HG03378 (cell line): ENCODE data around the gene SYMPK.

Source experiments
- ATAC-seq: cut with Tn5 transposase; IDR thresholded peaks from one replicate; pipeline ENCODE4 v1.9.1; 2021; ENCODE audit warnings: mild to moderate bottlenecking, moderate library complexity; ENCODE audit not compliant: unreplicated experiment

Gene SYMPK

GRCh38 chr19:45886427-45887199 lies 23.7 kb upstream of the SYMPK start:
- peak; percentile 39 for ATAC-seq

DNA sequence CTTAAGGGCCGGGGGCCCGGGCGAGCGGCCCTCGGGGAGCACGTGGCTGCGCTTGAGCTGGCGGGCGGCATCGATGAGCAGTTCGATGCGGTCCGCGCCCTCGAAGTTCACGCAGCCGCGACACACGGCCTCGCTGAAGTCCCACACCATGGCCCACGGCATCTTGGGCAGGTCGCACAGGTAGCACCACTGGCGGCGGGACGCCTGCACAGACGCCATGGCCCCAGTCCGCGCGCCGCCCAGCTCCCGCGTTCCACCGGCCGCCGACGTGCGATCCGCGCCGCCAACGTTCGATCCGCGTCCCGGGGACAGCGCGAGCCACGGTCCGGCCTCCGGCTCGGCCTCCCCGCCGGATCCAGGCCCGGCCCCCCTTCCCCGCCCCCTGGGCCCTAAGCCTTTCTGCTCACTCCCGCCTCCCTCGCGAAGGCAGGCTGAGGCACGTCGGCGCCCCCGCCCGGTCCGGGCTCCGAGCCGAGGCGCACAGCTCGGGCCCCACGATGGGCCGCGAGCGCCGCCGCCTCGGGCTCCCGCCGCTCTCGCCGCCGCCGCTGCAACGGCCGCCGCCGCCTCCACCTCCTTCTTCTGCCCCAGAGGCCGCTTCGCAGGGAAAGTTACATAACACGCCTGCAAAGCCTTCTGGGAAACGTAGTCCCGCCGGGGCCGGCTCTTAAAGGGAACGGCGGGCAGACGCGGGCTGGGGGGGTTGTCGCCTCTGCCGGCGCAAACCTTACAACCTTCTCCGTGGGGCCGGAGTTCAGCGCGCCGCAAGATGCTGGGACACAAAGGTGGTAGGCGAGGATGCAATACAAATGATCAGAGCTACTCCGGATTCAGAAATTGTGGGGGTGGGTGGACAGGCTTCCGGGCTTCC lies 22.8 kb upstream of the SYMPK start, which contains the start of gene IRF2BP1:
IRF2BP1 (minus strand) TSS at position 586 of the 871 bp plus-strand sequence; CDS start at position 219, 367 bp downstream.
- peak; percentile 34 for ATAC-seq

DNA sequence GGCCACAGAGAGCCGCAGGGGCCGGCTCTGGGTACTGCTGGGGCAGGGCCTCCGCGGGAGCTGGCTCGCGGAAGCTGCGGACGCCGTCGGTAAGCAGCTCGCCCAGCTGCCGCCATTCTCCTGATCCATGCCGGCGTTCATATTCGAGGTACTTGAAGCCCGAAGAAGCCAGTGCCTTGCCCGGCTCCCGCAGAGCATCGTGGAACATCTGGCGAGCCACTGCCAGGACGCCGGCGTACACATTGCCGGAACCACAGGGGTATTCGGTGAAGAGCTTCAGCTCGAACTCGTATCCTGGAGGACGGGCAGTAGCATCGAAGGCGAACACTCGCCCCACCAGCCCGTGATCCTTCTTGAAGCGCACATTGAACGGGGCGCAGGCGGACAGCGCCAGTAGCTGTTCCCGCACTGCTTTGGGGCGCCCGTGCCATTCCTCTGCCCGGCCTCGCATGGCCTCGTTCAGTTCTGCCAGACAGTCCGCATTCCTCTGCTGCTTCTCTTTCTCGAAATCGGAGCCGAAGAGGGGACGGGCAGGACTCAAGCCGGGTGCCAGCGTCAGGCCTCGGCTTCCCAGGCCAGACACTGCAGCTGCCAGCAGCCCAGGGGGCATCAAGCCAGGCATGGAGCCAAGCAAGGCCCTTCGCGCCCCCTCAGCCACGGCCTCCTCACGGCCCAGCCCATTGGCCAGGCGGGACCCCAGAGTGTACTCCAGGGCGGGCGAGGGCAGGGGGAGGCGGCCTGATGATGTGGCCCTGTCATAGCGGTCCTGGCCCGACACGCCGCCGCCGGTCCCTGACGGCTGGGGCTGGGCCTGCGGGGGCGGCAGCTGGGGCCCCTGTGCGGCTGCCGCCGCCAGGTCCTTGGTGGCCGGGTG lies 22.0 kb upstream of the SYMPK start:
- ATAC-seq = no peak

DNA sequence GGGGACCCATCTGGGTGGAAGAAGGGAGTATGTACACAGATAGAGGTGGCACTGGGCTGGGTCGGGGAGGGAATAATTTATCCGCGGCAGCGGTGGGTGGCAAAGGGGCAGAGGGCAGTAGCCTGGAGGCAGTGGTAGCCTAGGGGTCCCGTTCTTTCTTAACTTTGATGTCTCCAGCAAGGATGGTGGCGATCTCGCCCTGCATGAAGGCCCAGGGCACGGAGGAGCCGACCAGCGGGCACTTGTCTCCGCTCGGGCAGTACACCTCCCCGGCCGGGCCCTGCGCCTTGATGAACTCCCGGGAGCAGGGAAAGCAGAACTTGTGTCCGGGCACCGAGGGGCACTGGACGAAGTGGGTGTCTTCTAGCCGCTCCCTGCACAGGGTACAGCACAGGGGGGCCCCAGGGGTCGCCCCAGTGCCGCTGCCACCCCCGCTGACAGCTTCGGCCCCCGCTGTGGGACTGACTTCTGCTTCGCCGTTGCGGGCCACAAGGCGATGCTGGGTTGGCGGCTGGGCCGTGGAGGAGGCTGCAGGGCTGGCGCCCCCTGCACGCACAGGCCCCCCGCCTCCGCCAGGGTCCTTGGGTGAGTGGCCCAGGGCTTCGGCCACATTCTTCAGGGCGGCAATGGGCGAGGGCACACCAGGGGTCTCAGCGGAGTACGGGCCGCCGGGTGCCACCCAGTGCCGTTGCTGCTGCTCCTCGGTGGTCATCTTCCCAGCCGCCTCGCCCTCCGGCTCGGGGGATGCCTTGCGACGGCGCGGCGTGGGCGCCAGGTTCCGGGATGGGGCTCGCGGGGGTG lies 21.1 kb upstream of the SYMPK start:
- ATAC-seq = no peak

DNA sequence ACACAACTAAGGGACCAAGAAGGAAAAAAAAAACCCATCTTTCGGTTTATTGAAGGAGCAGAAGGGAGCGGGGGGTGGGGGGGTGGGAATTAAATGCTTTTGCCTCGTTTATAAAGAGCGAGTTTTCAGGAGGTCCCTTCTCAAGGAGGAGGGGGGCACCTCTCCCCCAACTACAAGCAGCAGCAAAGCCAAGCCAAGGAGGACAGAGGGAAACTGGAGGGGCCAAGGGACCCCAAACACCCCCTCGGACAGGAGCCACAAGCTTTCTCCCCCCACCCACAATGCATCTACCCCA lies 20.6 kb upstream of the SYMPK start:
- ATAC-seq = no peak

GRCh38 chr19:45882652-45883585 lies 20.0 kb upstream of the SYMPK start:
- no peak for ATAC-seq

GRCh38 chr19:45881909-45882528 lies 19.1 kb upstream of the SYMPK start:
- ATAC-seq = no peak

DNA sequence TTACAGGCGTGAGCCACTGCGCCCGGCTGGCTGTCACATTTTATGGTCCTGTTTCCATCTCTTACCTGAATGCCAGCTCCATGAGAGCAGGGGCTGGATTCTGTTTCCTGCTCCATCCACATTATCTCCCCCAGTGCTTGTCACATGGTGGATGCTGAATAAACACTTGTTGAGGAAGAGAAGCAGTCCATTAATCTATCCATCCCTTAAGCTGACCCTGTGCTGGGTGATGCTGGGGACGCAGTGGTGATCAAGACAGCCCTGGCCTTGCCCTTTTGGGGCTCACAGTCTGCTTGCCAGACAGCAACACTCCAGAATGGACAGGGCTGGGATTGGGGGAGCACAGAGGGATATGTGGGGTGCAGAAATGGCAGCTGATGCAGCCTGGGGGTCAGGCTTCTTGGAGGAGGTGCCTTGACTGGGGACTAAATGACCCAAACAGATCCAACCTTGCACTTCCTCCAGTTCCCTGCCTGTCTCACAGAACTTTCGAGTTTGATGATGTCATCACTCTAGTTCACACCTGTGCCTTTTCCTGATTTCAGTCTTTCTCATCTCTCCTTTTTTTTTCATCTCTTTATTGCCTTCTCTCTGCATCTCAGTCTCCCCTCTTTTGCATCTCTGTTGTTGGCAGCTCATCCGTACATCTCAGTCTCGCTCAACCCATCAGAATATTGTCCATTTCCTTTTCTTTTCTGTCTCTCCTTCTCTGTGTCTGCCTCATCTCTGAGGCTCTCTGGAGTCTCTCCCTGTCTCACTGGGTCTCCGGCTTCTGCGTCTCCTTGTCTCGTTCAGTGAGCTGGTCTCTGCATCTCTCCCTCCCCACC lies 18.3 kb upstream of the SYMPK start:
- no peak for ATAC-seq

DNA sequence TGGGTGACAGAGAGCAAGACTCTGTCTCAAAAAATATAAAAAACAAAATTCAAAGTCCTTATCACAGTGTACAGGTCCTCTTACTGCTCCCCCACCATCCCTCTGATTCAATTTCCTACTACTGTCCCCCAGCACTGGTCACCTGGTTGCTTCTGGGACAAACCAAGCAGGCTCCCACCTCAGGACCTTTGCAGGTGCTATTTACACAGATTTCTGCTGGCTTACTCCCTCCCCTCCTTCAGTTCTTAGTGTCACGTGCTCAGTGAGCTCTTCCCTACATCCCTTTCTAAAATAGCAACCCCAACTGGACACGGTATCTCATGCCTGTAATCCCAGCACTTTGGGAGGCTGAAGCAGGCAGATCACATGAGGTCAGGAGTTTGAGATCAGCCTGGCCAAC lies 17.0 kb upstream of the SYMPK start:
- no peak for ATAC-seq

GRCh38 chr19:45879055-45879454 lies 16.1 kb upstream of the SYMPK start:
- ATAC-seq = no peak

GRCh38 chr19:45878043-45878794 lies 15.3 kb upstream of the SYMPK start:
- no peak for ATAC-seq

DNA sequence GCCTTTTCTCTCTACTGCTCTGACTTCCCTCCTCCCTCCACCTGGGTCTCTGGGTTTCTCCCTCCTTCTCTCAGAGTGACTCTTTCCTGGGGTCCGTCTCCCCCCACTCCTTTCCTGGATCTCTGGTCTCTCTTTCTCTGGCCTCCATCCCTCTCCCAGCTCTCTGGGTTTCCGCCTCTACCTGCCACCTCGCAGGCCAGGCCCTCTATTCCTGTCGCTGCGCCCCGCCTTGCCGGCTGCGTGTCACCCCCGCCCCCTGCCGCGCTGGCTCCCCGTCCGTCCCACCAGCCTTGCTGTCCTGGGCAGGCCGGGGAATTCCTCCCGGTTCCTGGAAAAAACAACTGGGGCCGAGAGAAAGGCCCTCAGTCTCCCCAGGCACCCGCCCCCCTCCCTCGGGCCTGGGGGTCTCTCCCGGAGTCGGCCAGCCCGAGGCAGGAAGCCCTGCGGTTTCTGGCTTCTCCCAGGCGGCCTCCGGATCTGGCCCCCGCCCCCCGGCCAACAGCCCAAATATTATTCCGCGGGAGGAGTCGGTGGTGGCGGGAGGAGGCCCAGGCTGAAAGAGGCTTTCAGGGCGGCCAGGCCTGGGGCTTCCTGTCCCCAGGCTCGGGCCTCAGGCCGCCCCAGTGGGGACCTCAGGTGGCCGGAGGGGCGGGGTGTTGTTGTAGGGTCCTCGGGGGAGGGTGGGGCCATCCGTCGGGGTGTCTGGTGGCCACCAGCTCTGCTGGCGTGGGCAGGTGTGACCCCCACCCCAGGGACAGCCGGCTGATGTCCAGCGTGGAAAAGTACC lies 13.7 kb upstream of the SYMPK start:
- no peak for ATAC-seq

DNA sequence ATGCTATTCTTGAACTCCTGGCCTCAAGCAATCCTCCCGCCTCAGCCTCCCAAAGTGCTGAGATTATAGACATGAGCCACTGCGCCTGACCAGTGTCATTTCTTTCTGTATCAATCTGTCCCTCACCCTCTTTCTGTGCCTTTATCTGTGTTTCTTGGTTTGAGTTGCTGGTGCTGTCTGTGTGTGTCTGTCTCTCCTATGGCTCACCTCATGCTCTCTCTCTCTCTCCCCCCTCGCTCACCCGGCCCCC lies 13.1 kb upstream of the SYMPK start:
- ATAC-seq = no peak

DNA sequence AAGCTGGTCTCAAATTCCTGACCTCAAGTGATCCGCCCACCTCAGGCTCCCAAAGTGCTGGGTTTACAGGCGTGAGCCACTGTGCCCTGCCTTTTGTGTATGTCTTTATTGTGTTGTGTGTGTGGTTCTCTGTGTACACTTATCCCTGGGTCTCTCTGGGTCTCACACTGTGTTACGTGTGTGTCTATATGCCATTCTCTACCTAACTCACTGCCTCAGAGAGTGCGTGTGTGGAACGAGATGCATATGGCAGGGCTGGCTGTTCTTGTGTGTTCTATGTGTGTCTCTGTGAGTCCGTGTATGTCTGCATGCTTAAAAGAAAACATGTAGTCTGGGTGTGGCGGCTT lies 11.6 kb upstream of the SYMPK start:
- no peak for ATAC-seq

DNA sequence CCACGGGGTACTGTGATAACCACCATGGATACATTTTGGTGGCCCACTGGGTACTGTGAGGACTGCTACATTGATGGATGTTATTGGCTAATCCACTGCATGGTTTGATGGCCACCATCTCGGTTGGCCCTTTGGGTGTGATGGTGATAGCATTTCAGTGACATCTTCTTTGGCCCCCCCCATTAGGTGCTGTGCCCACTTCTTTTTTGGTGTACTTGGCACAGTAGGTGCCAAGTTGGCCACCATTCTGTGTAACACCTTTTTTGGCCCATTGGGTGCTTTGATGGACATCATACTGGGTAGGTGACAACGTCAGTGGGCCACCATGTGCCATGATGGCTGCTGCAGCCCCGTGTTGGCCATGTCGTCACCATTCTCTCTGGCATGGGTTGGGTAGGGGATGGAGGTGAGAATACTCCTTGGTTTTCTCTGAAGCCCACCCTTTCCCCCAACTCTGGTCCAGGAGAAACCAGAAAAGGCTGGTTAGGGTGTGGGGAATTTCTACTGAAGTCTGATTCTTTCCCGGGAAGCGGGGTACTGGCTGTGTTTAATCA lies 10.3 kb upstream of the SYMPK start:
- no peak for ATAC-seq

- ATAC-seq = no peak
Measured at GRCh38 chr19:45872095-45872919, 9.4 kb upstream of the SYMPK start.
